SK-N-SH treated with all-trans-retinoic acid at 6 μM for 48 hours (cell line): Measurements from ENCODE around the gene EIF4ENIF1.

Source experiments
- ATAC-seq: fragments of 200-7000 bp; cut with Tn5 transposase; 3 replicates; pipeline ENCODE4 v1.9.1; 2020; ENCODE audit warnings: mild to moderate bottlenecking, moderate library complexity
- ARNTL ChIP-seq: fragments of 450-650 bp; formaldehyde crosslinking; IDR thresholded peaks from 2 replicates; pipeline ENCODE4 v1.5.0; 2020; ENCODE audit warnings: low read depth, mild to moderate bottlenecking, moderate library complexity, borderline replicate concordance
- BACH2 ChIP-seq: fragments of 250-450 bp; sonication (Bioruptor Pico); IDR thresholded peaks from 2 replicates; pipeline ENCODE4 v1.9.0; 2021; ENCODE audit warnings: mild to moderate bottlenecking, borderline replicate concordance
- CSDC2 ChIP-seq: fragments of 250-450 bp; sonication (Bioruptor Pico); IDR thresholded peaks from 2 replicates; pipeline ENCODE4 v1.5.0; 2020; ENCODE audit warnings: mild to moderate bottlenecking, moderate library complexity
- ESRRG ChIP-seq: fragments of 250-450 bp; sonication (Bioruptor Pico); IDR thresholded peaks from 2 replicates; pipeline ENCODE4 v1.6.1; 2021; ENCODE audit warnings: mild to moderate bottlenecking
- ISL1 ChIP-seq: fragments of 250-450 bp; sonication (Bioruptor Pico); IDR thresholded peaks from 2 replicates; pipeline ENCODE4 v2.1.2; 2022; ENCODE audit warnings: mild to moderate bottlenecking, moderate library complexity
- OSR1 ChIP-seq: fragments of 250-450 bp; sonication (Bioruptor Pico); IDR thresholded peaks from 2 replicates; pipeline ENCODE4 v1.8.0; 2022; ENCODE audit warnings: moderate library complexity, mild to moderate bottlenecking, inconsistent platforms
- PPARA ChIP-seq: fragments of 250-450 bp; sonication (Bioruptor Pico); IDR thresholded peaks from 2 replicates; pipeline ENCODE4 v1.5.0; 2020; ENCODE audit warnings: mild to moderate bottlenecking, borderline replicate concordance
- RARB ChIP-seq: fragments of 250-450 bp; sonication (Bioruptor Pico); IDR thresholded peaks from 2 replicates; pipeline ENCODE4 v1.8.0; 2021; ENCODE audit warnings: mild to moderate bottlenecking, moderate library complexity
- SNAI2 ChIP-seq: fragments of 250-450 bp; sonication (Bioruptor Pico); IDR thresholded peaks from 2 replicates; pipeline ENCODE4 v1.5.0; 2020; ENCODE audit warnings: mild to moderate bottlenecking, moderate library complexity
- TCF4 ChIP-seq: fragments of 250-450 bp; sonication (Bioruptor Pico); IDR thresholded peaks from 2 replicates; pipeline ENCODE4 v1.8.0; 2021; ENCODE audit warnings: mild to moderate bottlenecking, moderate library complexity, borderline replicate concordance
- TOX ChIP-seq: fragments of 250-450 bp; sonication (Bioruptor Pico); IDR thresholded peaks from 2 replicates; pipeline ENCODE4 v1.8.0; 2021; ENCODE audit warnings: mild to moderate bottlenecking, moderate library complexity, borderline replicate concordance
- ZC3H10 ChIP-seq: fragments of 250-450 bp; sonication (Bioruptor Pico); IDR thresholded peaks from 2 replicates; pipeline ENCODE4 v1.5.1; 2021; ENCODE audit warnings: mild to moderate bottlenecking, moderate library complexity
- ZFP3 ChIP-seq: fragments of 250-450 bp; sonication (Bioruptor Pico); IDR thresholded peaks from 2 replicates; pipeline ENCODE4 v1.5.0; 2020; ENCODE audit warnings: mild to moderate bottlenecking, moderate library complexity
- ZFP30 ChIP-seq: fragments of 450-650 bp; formaldehyde crosslinking; IDR thresholded peaks from 2 replicates; pipeline ENCODE4 v1.5.0; 2022; ENCODE audit warnings: mild to moderate bottlenecking, moderate library complexity
- ZNF565 ChIP-seq: fragments of 450-650 bp; formaldehyde crosslinking; conservative IDR thresholded peaks from 2 replicates; pipeline ENCODE4 v1.5.0; 2020; ENCODE audit warnings: low read depth, mild to moderate bottlenecking, moderate library complexity
- ZNF8 ChIP-seq: fragments of 450-650 bp; formaldehyde crosslinking; IDR thresholded peaks from 2 replicates; pipeline ENCODE4 v1.5.0; 2020; ENCODE audit warnings: mild to moderate bottlenecking, moderate library complexity
- TF ChIP-seq, protein P1 (sequence below): fragments of 250-450 bp; sonication (Bioruptor Pico); IDR thresholded peaks from 2 replicates; pipeline ENCODE4 v1.5.0; 2020; ENCODE audit warnings: mild to moderate bottlenecking, moderate library complexity
- TF ChIP-seq, protein P2 (sequence below): fragments of 250-450 bp; sonication (Bioruptor Pico); IDR thresholded peaks from 2 replicates; pipeline ENCODE4 v1.8.0; 2020; ENCODE audit warnings: mild to moderate bottlenecking, moderate library complexity, borderline replicate concordance
- TF ChIP-seq, protein P3 (sequence below): fragments of 250-450 bp; sonication (Bioruptor Pico); IDR thresholded peaks from 2 replicates; pipeline ENCODE4 v1.5.1; 2020; ENCODE audit warnings: low read depth, mild to moderate bottlenecking, moderate library complexity
- TF ChIP-seq, protein P4 (sequence below): fragments of 250-450 bp; sonication (Bioruptor Pico); IDR thresholded peaks from 2 replicates; pipeline ENCODE4 v1.8.0; 2021; ENCODE audit warnings: low read depth, mild to moderate bottlenecking, moderate library complexity, borderline replicate concordance

Gene EIF4ENIF1

DNA sequence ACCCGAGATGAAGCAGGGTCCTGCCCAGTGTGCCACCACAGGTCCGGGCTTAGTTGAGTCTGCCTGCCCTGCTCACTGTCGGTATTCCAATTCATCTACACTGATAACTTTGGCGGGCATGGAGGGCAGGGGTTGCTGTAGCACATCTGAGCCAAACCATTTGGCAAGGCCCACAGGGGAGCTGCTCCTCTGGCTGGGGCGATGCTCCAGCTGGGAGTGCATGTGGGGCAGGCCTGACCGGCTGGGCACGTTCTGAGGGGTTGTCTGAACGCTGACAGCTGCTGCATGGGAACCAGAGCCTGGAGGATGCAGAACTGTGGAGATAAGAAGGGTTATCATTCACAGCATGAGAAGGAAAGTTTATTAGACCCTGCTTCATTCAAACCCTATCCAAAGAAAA lies 49.8 kb downstream of the EIF4ENIF1 start:
- TF ChIP-seq ZC3H10 (CRISPR knock-in tag) (no peak), ZNF565 (no peak), SNAI2 (CRISPR knock-in tag) (no peak), BACH2 (CRISPR knock-in tag) (no peak), RARB (no peak), TCF4 (CRISPR knock-in tag) (no peak), TOX (CRISPR knock-in tag) (no peak), ESRRG (CRISPR knock-in tag) (no peak), ZFP30 (CRISPR knock-in tag) (no peak)
- TF ChIP-seq, protein P1, sequence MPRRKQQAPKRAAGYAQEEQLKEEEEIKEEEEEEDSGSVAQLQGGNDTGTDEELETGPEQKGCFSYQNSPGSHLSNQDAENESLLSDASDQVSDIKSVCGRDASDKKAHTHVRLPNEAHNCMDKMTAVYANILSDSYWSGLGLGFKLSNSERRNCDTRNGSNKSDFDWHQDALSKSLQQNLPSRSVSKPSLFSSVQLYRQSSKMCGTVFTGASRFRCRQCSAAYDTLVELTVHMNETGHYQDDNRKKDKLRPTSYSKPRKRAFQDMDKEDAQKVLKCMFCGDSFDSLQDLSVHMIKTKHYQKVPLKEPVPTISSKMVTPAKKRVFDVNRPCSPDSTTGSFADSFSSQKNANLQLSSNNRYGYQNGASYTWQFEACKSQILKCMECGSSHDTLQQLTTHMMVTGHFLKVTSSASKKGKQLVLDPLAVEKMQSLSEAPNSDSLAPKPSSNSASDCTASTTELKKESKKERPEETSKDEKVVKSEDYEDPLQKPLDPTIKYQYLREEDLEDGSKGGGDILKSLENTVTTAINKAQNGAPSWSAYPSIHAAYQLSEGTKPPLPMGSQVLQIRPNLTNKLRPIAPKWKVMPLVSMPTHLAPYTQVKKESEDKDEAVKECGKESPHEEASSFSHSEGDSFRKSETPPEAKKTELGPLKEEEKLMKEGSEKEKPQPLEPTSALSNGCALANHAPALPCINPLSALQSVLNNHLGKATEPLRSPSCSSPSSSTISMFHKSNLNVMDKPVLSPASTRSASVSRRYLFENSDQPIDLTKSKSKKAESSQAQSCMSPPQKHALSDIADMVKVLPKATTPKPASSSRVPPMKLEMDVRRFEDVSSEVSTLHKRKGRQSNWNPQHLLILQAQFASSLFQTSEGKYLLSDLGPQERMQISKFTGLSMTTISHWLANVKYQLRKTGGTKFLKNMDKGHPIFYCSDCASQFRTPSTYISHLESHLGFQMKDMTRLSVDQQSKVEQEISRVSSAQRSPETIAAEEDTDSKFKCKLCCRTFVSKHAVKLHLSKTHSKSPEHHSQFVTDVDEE = no peak
- TF ChIP-seq, protein P2, sequence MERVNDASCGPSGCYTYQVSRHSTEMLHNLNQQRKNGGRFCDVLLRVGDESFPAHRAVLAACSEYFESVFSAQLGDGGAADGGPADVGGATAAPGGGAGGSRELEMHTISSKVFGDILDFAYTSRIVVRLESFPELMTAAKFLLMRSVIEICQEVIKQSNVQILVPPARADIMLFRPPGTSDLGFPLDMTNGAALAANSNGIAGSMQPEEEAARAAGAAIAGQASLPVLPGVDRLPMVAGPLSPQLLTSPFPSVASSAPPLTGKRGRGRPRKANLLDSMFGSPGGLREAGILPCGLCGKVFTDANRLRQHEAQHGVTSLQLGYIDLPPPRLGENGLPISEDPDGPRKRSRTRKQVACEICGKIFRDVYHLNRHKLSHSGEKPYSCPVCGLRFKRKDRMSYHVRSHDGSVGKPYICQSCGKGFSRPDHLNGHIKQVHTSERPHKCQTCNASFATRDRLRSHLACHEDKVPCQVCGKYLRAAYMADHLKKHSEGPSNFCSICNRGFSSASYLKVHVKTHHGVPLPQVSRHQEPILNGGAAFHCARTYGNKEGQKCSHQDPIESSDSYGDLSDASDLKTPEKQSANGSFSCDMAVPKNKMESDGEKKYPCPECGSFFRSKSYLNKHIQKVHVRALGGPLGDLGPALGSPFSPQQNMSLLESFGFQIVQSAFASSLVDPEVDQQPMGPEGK (CRISPR knock-in tag) = no peak
- TF ChIP-seq, protein P3, sequence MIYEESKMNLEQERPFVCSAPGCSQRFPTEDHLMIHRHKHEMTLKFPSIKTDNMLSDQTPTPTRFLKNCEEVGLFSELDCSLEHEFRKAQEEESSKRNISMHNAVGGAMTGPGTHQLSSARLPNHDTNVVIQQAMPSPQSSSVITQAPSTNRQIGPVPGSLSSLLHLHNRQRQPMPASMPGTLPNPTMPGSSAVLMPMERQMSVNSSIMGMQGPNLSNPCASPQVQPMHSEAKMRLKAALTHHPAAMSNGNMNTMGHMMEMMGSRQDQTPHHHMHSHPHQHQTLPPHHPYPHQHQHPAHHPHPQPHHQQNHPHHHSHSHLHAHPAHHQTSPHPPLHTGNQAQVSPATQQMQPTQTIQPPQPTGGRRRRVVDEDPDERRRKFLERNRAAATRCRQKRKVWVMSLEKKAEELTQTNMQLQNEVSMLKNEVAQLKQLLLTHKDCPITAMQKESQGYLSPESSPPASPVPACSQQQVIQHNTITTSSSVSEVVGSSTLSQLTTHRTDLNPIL (CRISPR knock-in tag) = no peak
- ATAC-seq = no peak

DNA sequence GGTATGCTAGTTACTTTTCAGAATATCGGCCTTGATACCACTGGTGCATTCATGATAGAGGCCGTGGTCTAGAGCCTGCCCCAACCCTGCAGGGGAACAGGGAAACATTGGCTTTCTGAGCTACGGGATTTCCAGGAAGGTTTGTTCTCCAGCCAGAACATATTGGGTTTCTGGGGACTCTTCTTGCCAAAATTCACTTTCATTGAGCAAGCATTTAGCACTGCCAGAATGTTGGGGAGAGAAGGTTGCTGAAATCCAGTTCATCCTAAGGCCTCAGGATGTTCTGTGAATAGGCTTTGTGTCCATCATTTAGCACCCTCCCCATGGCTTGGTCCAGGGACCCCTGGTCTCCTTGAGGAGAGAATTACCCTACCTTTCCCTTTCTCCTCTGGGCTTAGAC lies 53.5 kb downstream of the EIF4ENIF1 start:
- TF ChIP-seq ZFP30 (CRISPR knock-in tag) = no peak
- TF ChIP-seq ARNTL (CRISPR knock-in tag) = no peak
- TF ChIP-seq ESRRG (CRISPR knock-in tag) = no peak
- no peak for TF ChIP-seq ZNF565
- no peak for TF ChIP-seq TOX (CRISPR knock-in tag)
- no peak for TF ChIP-seq SNAI2 (CRISPR knock-in tag)
- no peak for TF ChIP-seq BACH2 (CRISPR knock-in tag)
- TF ChIP-seq CSDC2 (CRISPR knock-in tag) = no peak
- TF ChIP-seq OSR1 (CRISPR knock-in tag) = no peak
- TF ChIP-seq, protein P1 = no peak
- no peak for TF ChIP-seq ZFP3 (CRISPR knock-in tag)
- TF ChIP-seq ZNF8 = no peak
- TF ChIP-seq PPARA (CRISPR knock-in tag) = no peak
- TF ChIP-seq, protein P4, sequence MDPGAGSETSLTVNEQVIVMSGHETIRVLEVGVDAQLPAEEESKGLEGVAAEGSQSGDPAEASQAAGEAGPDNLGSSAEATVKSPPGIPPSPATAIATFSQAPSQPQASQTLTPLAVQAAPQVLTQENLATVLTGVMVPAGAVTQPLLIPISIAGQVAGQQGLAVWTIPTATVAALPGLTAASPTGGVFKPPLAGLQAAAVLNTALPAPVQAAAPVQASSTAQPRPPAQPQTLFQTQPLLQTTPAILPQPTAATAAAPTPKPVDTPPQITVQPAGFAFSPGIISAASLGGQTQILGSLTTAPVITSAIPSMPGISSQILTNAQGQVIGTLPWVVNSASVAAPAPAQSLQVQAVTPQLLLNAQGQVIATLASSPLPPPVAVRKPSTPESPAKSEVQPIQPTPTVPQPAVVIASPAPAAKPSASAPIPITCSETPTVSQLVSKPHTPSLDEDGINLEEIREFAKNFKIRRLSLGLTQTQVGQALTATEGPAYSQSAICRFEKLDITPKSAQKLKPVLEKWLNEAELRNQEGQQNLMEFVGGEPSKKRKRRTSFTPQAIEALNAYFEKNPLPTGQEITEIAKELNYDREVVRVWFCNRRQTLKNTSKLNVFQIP (CRISPR knock-in tag) = no peak
- TF ChIP-seq TCF4 (CRISPR knock-in tag) = no peak
- TF ChIP-seq ISL1 (CRISPR knock-in tag) = no peak
- no peak for ATAC-seq

DNA sequence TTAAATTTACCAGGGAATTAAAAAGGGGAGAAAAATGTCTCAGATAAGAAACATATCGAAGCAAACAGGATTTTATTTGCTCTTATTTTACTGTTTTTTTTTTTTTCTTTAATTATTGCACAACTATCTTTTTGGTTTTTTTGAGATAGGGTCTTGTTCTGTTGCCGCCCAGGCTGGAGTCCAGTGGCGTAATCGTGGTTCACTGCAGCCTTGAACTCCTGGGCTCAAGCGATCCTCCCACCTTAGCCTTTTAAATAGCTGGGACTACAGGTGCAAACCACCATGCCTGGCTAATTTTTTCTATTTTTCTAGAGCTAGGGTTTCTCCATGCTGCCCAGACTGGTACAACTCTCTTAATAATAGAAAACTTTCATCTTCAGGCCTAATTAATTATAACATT lies 57.7 kb downstream of the EIF4ENIF1 start:
- TF ChIP-seq SNAI2 (CRISPR knock-in tag) (no peak), CSDC2 (CRISPR knock-in tag) (no peak)

More for the DNA sequence above, 57.7 kb downstream of the EIF4ENIF1 start:
- no peak for ATAC-seq
